ENCODE data around the gene CTBS.
"Not testable (repeated sequence)": the region's sequence is repeated elsewhere in the genome, so short reads cannot be mapped to it uniquely, and the experiment has no call there.

CTBS gene

GRCh38 chr1:84585803-84586202, 11.6 kb upstream of the CTBS start:
- no peak for DNase-seq (ENCODE audit: low read depth)

DNA sequence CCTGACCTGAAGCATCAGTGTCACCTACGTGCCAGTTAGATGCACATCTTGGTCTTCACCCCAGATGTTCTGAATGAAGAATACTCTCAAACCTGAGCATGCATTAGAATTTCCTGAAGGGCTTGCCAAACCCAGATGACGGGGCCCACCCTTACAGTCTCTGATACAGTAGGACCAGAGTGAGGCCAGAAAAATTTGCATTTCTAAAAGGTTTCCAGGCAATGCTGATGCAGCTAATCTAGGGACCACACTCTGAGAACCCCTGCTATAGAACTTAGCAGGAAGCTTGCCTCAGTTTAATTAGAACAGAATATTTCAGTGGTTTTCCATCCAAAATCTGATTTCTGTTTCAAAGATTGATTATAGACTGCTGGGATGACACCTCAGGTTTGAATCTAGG, 9.9 kb upstream of the CTBS start:
- DNase-seq (ENCODE audit: low read depth), result no peak

DNA sequence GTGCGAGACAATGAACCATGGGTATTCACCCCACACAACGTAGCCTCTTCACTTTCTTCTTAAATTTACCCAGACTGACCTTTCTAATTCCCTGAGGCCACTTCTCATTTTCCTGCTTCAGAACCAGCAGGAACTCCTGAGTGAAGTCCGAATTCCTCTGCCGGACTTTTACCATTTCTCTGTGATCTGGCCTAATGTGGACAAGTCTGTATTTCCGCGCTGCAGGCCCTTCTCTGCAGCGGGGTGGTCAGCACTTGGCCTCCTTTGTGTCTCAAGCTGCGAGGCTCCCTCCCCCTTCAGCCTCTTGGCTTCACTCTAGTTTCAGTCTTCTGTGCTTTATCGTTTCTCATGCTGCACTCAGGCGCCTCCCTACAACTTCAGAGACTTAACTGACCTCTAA, 9.4 kb upstream of the CTBS start:
- no peak for DNase-seq (ENCODE audit: low read depth)

DNA sequence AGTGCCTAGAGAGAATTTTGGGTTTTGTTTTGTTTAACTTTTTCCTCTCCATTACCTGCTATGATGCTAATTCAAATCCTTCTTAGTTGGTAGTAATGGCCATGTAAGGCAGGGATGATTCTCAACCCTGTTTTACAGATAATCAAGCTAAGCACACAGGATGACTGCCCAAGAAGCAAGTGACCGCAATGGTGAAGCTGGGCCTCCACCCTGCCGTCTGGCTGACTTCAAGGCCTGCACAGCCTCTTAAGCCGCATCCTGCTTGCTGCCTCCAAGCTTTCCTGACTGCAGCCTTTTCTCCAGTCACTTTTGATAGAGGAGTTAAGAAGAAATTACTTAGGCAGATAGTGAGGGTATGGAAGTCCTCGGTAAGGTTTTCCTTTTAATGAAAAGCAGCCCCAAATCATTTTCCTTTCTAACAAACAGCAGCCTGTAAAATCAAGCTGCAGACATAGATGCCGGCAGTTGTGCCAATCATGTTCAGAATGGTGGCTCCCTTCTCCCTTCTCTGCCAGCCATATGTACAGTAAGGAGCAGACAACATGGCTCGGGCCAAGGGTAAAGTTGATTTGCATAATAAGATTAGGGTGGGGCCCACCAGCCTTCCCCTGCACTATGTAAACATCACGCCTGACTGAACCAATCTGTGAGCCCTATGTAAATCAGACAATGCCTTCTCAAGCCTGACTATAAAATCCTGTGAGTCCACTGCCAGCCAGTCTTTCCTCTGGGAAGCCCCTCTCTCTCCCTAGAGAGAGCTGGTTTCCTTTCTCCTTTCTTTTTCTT, 8.8 kb upstream of the CTBS start:
- DNase-seq (ENCODE audit: low read depth), result no peak

GRCh38 chr1:84581648-84582047, 7.4 kb upstream of the CTBS start:
- DNase-seq (ENCODE audit: low read depth), result no peak

GRCh38 chr1:84574936-84575335, 696 bp upstream of the CTBS start:
- no peak for DNase-seq (ENCODE audit: low read depth)

- DNase-seq (ENCODE audit: low read depth), result no peak
Measured at GRCh38 chr1:84573481-84573966, 716 bp downstream of the CTBS start.

- no peak for DNase-seq (ENCODE audit: low read depth)
Measured at GRCh38 chr1:84571150-84571535, 3.1 kb downstream of the CTBS start.

DNA sequence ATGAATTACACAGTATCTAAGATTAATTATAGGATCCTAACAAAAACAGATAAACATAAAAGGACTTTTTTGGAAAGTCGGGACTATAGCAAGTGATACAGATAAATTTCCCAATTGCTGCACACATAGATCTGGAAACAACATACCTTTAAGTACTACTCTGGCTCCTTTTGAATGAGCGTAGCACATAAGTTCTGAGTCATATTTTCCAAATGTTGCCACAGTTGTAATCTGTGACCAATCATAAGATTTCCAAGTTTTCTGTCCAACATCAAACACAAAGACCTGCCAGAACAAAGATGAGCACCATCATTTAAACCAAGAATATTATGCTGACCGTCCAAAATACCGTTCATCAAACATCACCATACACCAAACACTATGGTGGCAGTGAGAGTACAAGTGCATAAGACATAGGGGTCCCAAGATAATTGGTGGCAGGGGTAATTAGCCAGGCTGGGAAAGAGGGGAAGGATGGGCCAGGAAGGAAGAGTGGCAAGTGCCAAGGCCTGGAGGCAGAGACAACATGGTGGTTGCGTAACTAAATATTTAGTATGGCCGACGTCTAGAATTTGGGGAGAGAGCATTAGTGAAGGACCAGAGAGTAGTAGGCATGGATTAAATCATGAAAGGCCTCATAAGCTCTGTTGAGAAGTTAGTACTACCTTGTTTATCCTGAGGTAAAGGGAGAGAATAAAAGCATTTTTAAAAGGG, 3.6 kb downstream of the CTBS start:
- DNase-seq (ENCODE audit: low read depth), result no peak

GRCh38 chr1:84569216-84569615, 5.0 kb downstream of the CTBS start:
- DNase-seq (ENCODE audit: low read depth), result no peak

- no peak for DNase-seq (ENCODE audit: low read depth)
Measured at GRCh38 chr1:84550826-84551225, 23.4 kb downstream of the CTBS start.

DNA sequence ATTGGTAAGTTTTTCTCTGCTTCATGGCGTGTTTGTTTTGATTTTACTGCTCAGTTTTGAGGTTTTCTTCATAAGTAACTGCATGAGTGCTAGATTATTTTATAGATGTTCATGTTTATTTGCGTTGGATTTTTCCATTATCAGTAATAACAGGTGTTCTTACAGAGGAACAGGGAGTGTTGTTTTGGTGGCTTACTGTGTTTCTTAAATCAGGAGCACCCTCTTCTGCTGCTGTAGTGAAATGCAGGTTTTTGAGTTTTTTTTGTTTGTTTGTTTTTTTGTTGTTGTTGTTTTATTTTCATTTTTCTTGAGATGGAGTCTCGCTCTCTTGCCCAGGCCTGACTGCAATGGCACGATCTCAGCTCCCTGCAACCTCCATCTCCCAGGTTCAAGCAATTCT, 32.6 kb downstream of the CTBS start:
- DNase-seq (ENCODE audit: low read depth), result no peak

- no peak for DNase-seq (ENCODE audit: low read depth)
Measured at GRCh38 chr1:84540759-84541158, 33.5 kb downstream of the CTBS start.

DNA sequence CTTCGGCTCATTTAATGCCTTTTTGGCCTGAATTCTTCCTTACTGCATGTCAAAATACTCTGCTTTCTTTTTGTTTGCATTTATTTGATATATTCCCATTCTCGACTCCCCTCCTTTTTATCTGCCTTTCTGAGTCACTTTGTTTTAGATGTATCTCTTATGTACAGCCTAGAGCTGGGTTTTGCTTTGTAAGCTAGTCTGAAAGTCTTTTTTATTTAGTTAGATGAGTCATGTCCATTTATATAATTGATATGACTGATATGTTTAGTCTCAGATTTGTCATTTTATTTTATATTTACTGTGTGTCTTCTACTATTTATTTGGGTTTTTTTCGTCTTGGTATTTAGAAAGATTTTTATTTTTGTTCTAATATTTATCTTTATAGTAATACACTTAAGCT, 34.3 kb downstream of the CTBS start:
- no peak for DNase-seq (ENCODE audit: low read depth)

DNA sequence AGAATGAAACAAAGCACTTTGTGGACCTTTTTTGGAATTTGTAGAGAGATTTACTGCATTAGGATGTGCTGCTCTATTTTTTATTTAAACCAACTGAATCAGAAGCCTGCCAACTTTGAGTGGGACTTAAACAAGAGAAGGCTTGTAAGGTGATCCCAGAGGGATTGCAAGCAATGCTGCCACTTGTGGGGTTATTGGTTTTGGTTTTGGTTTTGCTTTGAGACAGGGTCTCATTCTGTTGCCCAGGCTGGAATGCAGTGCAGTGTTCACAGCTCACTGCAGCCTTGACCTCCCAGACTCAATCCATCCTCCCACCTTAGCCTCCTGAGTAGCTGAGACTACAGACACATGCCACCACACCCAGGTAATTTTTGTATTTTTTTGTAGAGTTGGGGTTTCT, 35.6 kb downstream of the CTBS start:
- no peak for DNase-seq (ENCODE audit: low read depth)

- no peak for DNase-seq (ENCODE audit: low read depth)
Measured at GRCh38 chr1:84525779-84526178, 48.5 kb downstream of the CTBS start.

- no peak for DNase-seq (ENCODE audit: low read depth)
Measured at GRCh38 chr1:84524590-84524989, 49.6 kb downstream of the CTBS start.

GRCh38 chr1:84510668-84511067, 63.6 kb downstream of the CTBS start:
- DNase-seq (ENCODE audit: low read depth), result no peak

DNA sequence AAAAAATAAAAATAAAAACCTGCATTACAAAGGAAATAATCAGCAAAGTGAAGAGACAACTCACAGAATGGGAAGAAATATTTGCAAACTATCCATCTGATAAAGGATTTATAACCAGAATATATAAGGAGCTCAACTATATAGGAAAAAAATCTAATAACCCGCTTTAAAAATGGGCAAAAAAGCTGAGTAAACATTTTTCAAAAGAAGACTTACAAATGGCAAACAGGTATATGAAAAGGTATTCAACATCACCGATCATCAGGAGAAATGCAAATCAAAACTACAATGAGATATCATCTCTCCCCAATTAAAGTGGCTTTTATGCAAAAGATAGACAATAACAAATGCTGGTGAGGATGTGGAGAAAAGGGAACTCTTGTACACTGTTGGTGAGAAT, 64.1 kb downstream of the CTBS start:
- no peak for DNase-seq (ENCODE audit: low read depth)

- no peak for DNase-seq (ENCODE audit: low read depth)
Measured at GRCh38 chr1:84509029-84509428, 65.2 kb downstream of the CTBS start.

- DNase-seq (ENCODE audit: low read depth), result no peak
Measured at GRCh38 chr1:84508510-84508909, 65.7 kb downstream of the CTBS start.

DNA sequence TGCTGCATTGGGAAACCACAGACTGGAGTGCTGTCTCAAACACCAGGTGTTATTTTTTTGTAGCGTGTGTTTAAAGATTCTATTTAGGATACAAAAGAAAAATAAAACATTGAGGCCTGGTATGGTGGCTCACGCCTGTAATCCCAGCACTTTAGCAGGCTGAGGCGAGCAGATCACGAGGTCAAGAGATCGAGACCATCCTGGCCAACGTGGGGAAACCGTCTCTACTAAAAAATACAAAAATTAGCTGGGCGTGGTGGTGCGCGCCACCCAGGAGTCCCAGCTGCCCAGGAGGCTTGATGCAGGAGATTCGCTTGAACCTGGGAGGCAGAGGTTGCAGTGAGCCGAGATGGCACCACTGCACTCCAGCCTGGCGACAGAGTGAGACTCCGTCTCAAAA, 66.4 kb downstream of the CTBS start:
- not testable (repeated sequence) for DNase-seq (ENCODE audit: low read depth)

DNA sequence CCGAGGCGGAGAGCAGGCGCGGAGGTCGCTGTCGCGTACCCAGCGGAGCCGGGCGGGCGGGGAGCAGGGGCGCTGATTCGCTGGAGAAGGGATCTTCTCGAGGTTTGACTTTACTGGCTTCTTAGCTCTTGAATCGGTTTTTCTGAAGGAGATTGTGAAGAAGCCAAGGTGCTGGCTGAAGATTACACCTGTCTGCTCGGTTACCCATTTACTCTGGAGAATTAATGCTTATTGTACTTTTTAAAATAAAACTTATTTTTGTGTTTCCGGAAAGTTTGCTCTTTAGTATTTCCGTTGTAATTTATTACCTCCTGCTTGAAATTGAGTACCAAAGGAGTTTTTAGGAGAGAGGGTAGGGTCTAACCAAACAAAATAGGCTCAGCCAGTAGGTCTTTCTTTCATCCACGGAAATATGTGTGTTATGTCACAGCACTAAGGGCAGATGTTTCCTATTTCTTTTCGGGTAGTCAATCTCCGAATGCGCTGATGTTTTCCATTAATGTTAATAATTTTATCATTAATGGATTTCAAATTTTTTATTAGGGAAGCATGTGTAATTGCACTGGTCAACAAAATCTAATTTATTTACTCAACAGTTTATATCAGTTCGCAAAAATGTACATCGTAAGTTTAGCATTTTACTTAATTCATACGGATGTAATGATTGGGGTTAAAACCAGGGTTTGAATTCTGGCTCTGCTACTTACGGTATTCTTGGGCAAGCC, 67.3 kb downstream of the CTBS start:
- DNase-seq (ENCODE audit: low read depth), result no peak
